ENCODE results near the gene PIK3CD. TPM values are rescaled to one million over a fixed set of nuclear protein-coding genes. Genes with fewer than 3 reads are reported as not detected.

The PIK3CD gene
- total and polyA plus RNA-seq, 2 of the 4 experiments (the other 2 are of a cell fraction): 5.0 to 12.1 TPM

DNA sequence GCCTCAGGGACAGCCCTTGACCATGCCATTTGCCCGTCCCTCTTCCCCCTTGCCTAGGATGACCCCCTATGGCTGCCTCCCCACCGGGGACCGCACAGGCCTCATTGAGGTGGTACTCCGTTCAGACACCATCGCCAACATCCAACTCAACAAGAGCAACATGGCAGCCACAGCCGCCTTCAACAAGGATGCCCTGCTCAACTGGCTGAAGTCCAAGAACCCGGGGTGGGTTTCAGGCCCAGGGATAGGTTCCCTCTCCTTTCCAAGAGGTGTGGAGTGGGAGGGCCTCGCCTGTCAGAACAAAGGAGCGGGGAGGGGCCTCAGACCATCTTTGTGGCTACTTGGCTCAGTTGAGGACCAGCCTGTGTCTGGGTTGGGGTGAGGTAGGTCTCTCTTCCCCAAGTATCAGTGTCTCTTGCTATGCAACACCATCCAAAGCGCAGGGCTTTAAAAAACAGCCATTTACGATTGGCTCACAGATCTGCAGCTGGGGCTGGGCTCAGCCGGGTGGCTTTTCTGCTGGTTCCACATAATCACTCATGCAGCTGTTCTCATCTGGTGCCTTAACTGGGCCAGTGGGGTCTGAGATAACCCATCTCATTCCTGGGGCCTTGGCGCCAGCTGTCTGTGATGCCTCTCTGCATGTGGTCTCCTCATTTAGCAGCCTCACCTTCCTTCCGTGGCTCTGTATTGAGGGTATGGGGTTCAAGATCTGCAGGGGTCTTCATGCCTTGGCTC lies 71.7 kb downstream of the PIK3CD start:
- Histone ChIP-seq H3K4me2 (ENCODE audit: low read depth, low read length) (no peak overlapping the region), H2AK5ac (ENCODE audit: low read depth, low read length) (no peak overlapping the region), H3K27ac (ENCODE audit: insufficient read depth, low read length) (no peak overlapping the region), H2AK9ac (replicated peaks; ENCODE audit: low read depth, low read length, poor library complexity) (no peak overlapping the region), H3K4me1 (ENCODE audit: control insufficient read depth, insufficient read depth, low read length) (peaks cover 3% of the 10 kb centered on the region), H4K20me1 (ENCODE audit: insufficient read depth, low read length) (peaks cover 2% of the 10 kb centered on the region; the same call in 1 of the 2 replicates), H4K8ac (ENCODE audit: low read depth in 2 of 2, low read length in 2 of 2) (no peak overlapping the region), H3K36me3 (ENCODE audit: control insufficient read depth, insufficient read depth, low read length) (peaks cover 43% of the 10 kb centered on the region), H3K23ac (ENCODE audit: low read depth, low read length) (no peak overlapping the region), H2BK15ac (ENCODE audit: low read depth, low read length) (no peak overlapping the region), H3K27me3 (ENCODE audit: control insufficient read depth, insufficient read depth, low read length) (no peaks in the 10 kb centered on the region), H2BK120ac (ENCODE audit: low read depth, low read length) (no peak overlapping the region), H3K18ac (ENCODE audit: low read depth, low read length) (no peak overlapping the region), H2BK5ac (ENCODE audit: low read depth, low read length, poor library complexity, severe bottlenecking) (no peak overlapping the region), H4K91ac (ENCODE audit: insufficient read depth, low read depth, low read length) (no peak overlapping the region), H3K79me1 (ENCODE audit: low read depth in 1 of 2, low read length in 2 of 2) (no peaks in the 10 kb centered on the region), H3K56ac (ENCODE audit: extremely low read depth, insufficient read depth, low read length) (no peak overlapping the region), H3K4ac (ENCODE audit: low read depth, low read length) (no peak overlapping the region), H3K9me3 (ENCODE audit: control insufficient read depth, insufficient read depth, low read length) (peaks cover 11% of the 10 kb centered on the region; the same call in 1 of the 2 replicates), H3K14ac (replicated peaks; ENCODE audit: low read depth, low read length) (no peak overlapping the region), H2BK20ac (ENCODE audit: low read depth, low read length) (no peak overlapping the region), H2AFZ (replicated peaks; ENCODE audit: low read length, poor library complexity) (no peak overlapping the region), H4K5ac (ENCODE audit: low read depth, low read length) (no peak overlapping the region), H3K9me1 (ENCODE audit: insufficient read depth, low read length) (peaks cover 6% of the 10 kb centered on the region; the same call in 1 of the 2 replicates), H3K9ac (ENCODE audit: low read depth, low read length) (no peak overlapping the region), H3K4me3 (ENCODE audit: insufficient read depth, low read depth, low read length) (no peak overlapping the region)
- dilution Hi-C loops (cut with HindIII; ENCODE audit: low sequenced_read_pairs, unreplicated experiment) (no loop called here), in situ Hi-C loops (cut with MboI; ENCODE audit: low sequenced_read_pairs) (loop anchor here (10.0 kb wide), 1 partner anchor 142 kb away; no protein-coding TSS in a partner anchor), intact Hi-C loops (cut with micrococcal nuclease) (no loop called here)
- TF ChIP-seq MAFK (IDR thresholded peaks at IDR 0.05; ENCODE audit: low read depth, low read length) (no peak), CEBPB (IDR thresholded peaks at IDR 0.05; ENCODE audit: low read depth, low read length) (no peak), MAZ (IDR thresholded peaks at IDR 0.05; ENCODE audit: borderline replicate concordance, low read depth, low read length) (no peak), SMC3 (IDR thresholded peaks at IDR 0.05; ENCODE audit: low read depth, low read length) (no peak), CHD1 (IDR thresholded peaks at IDR 0.05; ENCODE audit: low read depth, low read length) (no peak), NFE2L2 (IDR thresholded peaks at IDR 0.05; ENCODE audit: low read depth, low read length) (no peak)
- TF ChIP-seq, protein P1, sequence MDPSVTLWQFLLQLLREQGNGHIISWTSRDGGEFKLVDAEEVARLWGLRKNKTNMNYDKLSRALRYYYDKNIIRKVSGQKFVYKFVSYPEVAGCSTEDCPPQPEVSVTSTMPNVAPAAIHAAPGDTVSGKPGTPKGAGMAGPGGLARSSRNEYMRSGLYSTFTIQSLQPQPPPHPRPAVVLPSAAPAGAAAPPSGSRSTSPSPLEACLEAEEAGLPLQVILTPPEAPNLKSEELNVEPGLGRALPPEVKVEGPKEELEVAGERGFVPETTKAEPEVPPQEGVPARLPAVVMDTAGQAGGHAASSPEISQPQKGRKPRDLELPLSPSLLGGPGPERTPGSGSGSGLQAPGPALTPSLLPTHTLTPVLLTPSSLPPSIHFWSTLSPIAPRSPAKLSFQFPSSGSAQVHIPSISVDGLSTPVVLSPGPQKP (IDR thresholded peaks at IDR 0.05; ENCODE audit: borderline replicate concordance, low read depth, low read length): no peak
- TF ChIP-seq, protein P2, sequence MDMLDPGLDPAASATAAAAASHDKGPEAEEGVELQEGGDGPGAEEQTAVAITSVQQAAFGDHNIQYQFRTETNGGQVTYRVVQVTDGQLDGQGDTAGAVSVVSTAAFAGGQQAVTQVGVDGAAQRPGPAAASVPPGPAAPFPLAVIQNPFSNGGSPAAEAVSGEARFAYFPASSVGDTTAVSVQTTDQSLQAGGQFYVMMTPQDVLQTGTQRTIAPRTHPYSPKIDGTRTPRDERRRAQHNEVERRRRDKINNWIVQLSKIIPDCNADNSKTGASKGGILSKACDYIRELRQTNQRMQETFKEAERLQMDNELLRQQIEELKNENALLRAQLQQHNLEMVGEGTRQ (IDR thresholded peaks at IDR 0.05; ENCODE audit: low read depth, low read length): no peak
- POLR2A ChIA-PET (ENCODE audit: unreplicated experiment): no interaction called here
- ATAC-seq (ENCODE audit: low read depth) (no peak), DNase-seq (no peak)
- CTCF ChIA-PET: no interaction called here
- WGBS, 2 experiments (ENCODE audit: extremely low coverage in 2 of 2, insufficient read length in 1 of 2): 89% methylated on average over 4 of the region's 14 CpGs; no CpG with 5 or more reads in 1 of the 2 experiments
- no TSS peak for BruUV-seq (replicated peaks)

All from IMR-90 (cell line).